Measurements from ENCODE around the gene GADD45A.

- no peak for TF ChIP-seq POLR2A (conservative IDR thresholded peaks at IDR 0.05)
- TF ChIP-seq SMC3 (conservative IDR thresholded peaks at IDR 0.05; ENCODE audit: insufficient read depth, low read depth, low read length): no peak
- TF ChIP-seq RBM14 (IDR thresholded peaks at IDR 0.05; ENCODE audit: borderline replicate concordance, insufficient read depth, low read depth, low read length): no peak
- no peak for TF ChIP-seq HMG20B (CRISPR knock-in tag; IDR thresholded peaks at IDR 0.05)
- TF ChIP-seq BRCA1 (IDR thresholded peaks at IDR 0.05): no peak
- TF ChIP-seq BRCA1 (CRISPR knock-in tag; IDR thresholded peaks at IDR 0.05): no peak
- TF ChIP-seq ZNF75A (CRISPR knock-in tag; IDR thresholded peaks at IDR 0.05): no peak
- TF ChIP-seq JUND (IDR thresholded peaks at IDR 0.05; ENCODE audit: borderline replicate concordance, low read depth, low read length): no peak
- TF ChIP-seq JUND (tag; IDR thresholded peaks at IDR 0.05; ENCODE audit: borderline replicate concordance, low read depth, low read length): no peak
- TF ChIP-seq EP300 (IDR thresholded peaks at IDR 0.05; ENCODE audit: low read length): no peak
- no peak for TF ChIP-seq GABPA (tag; conservative IDR thresholded peaks at IDR 0.05; ENCODE audit: low read depth)
- TF ChIP-seq ETS1 (conservative IDR thresholded peaks at IDR 0.05; ENCODE audit: control insufficient read depth, low read depth, low read length): no peak
- TF ChIP-seq MYC (IDR thresholded peaks at IDR 0.05; ENCODE audit: low read depth, low read length): no peak
- no peak for TF ChIP-seq MYC (CRISPR knock-in tag; IDR thresholded peaks at IDR 0.05; ENCODE audit: borderline replicate concordance, low read depth)
- no peak for TF ChIP-seq UBTF (IDR thresholded peaks at IDR 0.05; ENCODE audit: borderline replicate concordance in 1 of 2, low read depth in 2 of 2, low read length in 2 of 2)
- TF ChIP-seq MXI1 (IDR thresholded peaks at IDR 0.05; ENCODE audit: low read depth, low read length): no peak
These were observed 52.9 kb downstream of the GADD45A start for GRCh38 chr1:67737875-67738274.
